Heart left ventricle (tissue), 16 donors: ENCODE data around the gene GLB1L. TPM values are rescaled to one million over a fixed set of nuclear protein-coding genes. Genes with fewer than 3 reads are reported as not detected.

Experiments used
- ATAC-seq, 4 donors: fragments of 200-7000 bp; cut with Tn5 transposase; one replicate each; pipeline ENCODE4 v1.9.1; 2020 to 2022; ENCODE audit warnings: moderate library complexity in 4 of 4, mild to moderate bottlenecking in 3 of 4, moderate number of reproducible peaks in 1 of 4
- DNase-seq, 5 donors: peaks; one replicate each; pipeline ENCODE4 v3.0.0-alpha.2; 2020
- H3K27ac ChIP-seq, 12 donors: fragments of 200-600 bp; sonication (generic) in 4 of 12; one replicate each; pipeline versions ENCODE4 v1.5.0 to v1.8.0; 2016 to 2022; ENCODE audit warnings: mild to moderate bottlenecking in 2 of 12
- H3K27me3 ChIP-seq, 9 donors: fragments of 200-600 bp; sonication (generic) in 2 of 9; one replicate each; pipeline versions ENCODE4 v1.5.1 to v1.8.0; 2016 to 2022; ENCODE audit warnings: mild to moderate bottlenecking in 3 of 9
- H3K36me3 ChIP-seq, 9 donors: fragments of 200-600 bp; sonication (generic) in 2 of 9; one replicate each; pipeline versions ENCODE4 v1.5.0 to v1.8.0; 2018 to 2022; ENCODE audit warnings: mild to moderate bottlenecking in 2 of 9
- H3K4me1 ChIP-seq, 12 donors: fragments of 200-600 bp; sonication (generic) in 4 of 12; one replicate each; pipeline versions ENCODE4 v1.5.0 to v1.8.0; 2016 to 2022; ENCODE audit warnings: mild to moderate bottlenecking in 3 of 12
- H3K4me3 ChIP-seq, 12 donors: fragments of 200-600 bp; sonication (generic) in 4 of 12; one replicate each; pipeline versions ENCODE4 v1.5.0 to v1.8.0; 2017 to 2022; ENCODE audit warnings: mild to moderate bottlenecking in 9 of 12, moderate library complexity in 4 of 12
- H3K9me3 ChIP-seq, 12 donors: fragments of 200-600 bp; sonication (generic) in 4 of 12; one replicate each; pipeline versions ENCODE4 v1.5.0 to v1.8.0; 2016 to 2022; ENCODE audit warnings: mild to moderate bottlenecking in 1 of 12
- POLR2A ChIP-seq, 2 donors: fragments of 450-650 bp; IDR thresholded peaks; one replicate each; pipeline ENCODE4 v1.6.1; 2017; ENCODE audit warnings: antibody characterized with exemption in 2 of 2, mild to moderate bottlenecking in 2 of 2, moderate library complexity in 2 of 2
- WGBS, 4 donors: extraction: QIAGEN DNeasy Blood & Tissue Kit in 2 of 4; methylation state at CpG; one replicate each; pipeline versions ENCODE4 v1.1.5 to v1.1.7; 2013 to 2018; 5-methylcytosine and 5-hydroxymethylcytosine counted together
- intact Hi-C, 10 donors: fragments of 100-400 bp; cut with DNase I; formaldehyde crosslinking; loops; one replicate each; pipeline versions ENCODE4 v1.11.1 to v1.14.2; 2022
- polyA plus RNA-seq, 2 donors: library from polyadenylated mRNA; stranded (reverse); fragments of 200-250 nt; gene quantifications; one replicate each; pipeline ENCODE4 v1.2.3, GENCODE V29; 2013
- total RNA-seq, 9 donors: library from RNA; depleted of rRNA in 2 of 9; stranded (reverse); fragments of >200 nt in 2 of 9; fragmentation: NEBNext Ultra II Directional in 3 of 9; extraction: Animal tissue kit (Norgen Biotek cat#: 25700) in 3 of 9; gene quantifications; one replicate each; pipeline versions ENCODE4 v1.1.0 to v1.2.4, GENCODE V29; 2016 to 2023
- TF ChIP-seq, protein P1 (sequence below), 12 donors: fragments of 200-600 bp; sonication (generic) in 4 of 12; IDR thresholded peaks; one replicate each; pipeline versions ENCODE4 v1.5.0 to v1.8.0; 2018 to 2022; ENCODE audit warnings: antibody characterized with exemption in 12 of 12, mild to moderate bottlenecking in 5 of 12
- donor health status: ischemic (EF 13 %, LVEDD 7.1; RV severe dilation, severe dysfunction).
- donor health status: healthy with polysubstance abuse.
- donor health status: DM: no; HTN: yes; CAD: no.
- donor health status: DM: no; HTN: no; CAD: no.
- donor health status: ischemic (EF 25% LVEDD 6.9; RV normal size, moderate dysfunction).
- donor health status: ischemic (EF 25% LVEDD 5.7; RV mildly dilated, moderate dysfunction).
- donor health status: healthy.
- donor health status: DM: yes; HTN: yes; CAD: no.
- donor health status: ischemic (EF 35%, LVEDD 5.7; RV mildly dilated, moderate dysfunction).
- donor health status: nonischemic (EF 11% LVEDD 7.7; RV severe dilation, severe dysfunction).
- donor health status: DM: yes; HTN: yes; CAD: no.
- donor health status: PGD.
- donor health status: ischemic (EF 29% LVEDD 5.4; RV normal size, mild dysfunction).
- donor health status: nonischemic (EF 23%, LVEDD 6.1; RV moderate dilation, normal function).

Gene GLB1L
- total and polyA plus RNA-seq, 11 donors: 1.3 to 7.9 (median 2.4) TPM

DNA sequence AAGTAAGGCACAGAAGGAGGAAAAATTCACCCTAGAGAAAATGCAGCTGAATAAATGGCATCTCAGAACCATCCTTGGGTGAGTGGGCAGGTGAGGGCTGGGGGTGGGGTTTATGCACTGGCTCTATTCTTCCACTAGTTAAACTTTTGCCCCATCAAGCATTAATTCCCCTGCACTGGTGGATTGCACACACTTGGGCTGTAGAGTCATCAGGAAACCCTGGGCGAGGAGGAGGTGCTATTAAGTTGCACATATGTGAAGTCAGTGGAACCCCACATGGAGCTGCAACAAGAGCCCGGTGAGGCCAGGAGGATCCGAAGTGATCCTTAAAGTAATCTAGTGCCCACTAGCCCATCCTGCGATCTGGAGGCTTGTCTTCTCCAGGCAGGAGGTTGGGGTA is 27.1 kb upstream of the GLB1L start:
- Histone ChIP-seq H3K36me3 (no peaks in the 10 kb centered on the region), H3K4me1 (peaks cover 0 to 21% (median 9%) of the 10 kb centered on the region in 12 donors), H3K27me3 (no peaks in the 10 kb centered on the region), H3K27ac (no peak overlapping the region), H3K4me3 (no peak overlapping the region), H3K9me3 (no peaks in the 10 kb centered on the region)
- DNase-seq: peak in 1 of 5 donors; percentile 3
- WGBS, 4 donors: 82 to 90% (median 86%) methylated on average over 4 of the region's 4 CpGs
- TF ChIP-seq, protein P1, sequence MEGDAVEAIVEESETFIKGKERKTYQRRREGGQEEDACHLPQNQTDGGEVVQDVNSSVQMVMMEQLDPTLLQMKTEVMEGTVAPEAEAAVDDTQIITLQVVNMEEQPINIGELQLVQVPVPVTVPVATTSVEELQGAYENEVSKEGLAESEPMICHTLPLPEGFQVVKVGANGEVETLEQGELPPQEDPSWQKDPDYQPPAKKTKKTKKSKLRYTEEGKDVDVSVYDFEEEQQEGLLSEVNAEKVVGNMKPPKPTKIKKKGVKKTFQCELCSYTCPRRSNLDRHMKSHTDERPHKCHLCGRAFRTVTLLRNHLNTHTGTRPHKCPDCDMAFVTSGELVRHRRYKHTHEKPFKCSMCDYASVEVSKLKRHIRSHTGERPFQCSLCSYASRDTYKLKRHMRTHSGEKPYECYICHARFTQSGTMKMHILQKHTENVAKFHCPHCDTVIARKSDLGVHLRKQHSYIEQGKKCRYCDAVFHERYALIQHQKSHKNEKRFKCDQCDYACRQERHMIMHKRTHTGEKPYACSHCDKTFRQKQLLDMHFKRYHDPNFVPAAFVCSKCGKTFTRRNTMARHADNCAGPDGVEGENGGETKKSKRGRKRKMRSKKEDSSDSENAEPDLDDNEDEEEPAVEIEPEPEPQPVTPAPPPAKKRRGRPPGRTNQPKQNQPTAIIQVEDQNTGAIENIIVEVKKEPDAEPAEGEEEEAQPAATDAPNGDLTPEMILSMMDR (IDR thresholded peaks at IDR 0.05): no peak
- TF ChIP-seq POLR2A (IDR thresholded peaks at IDR 0.05): no peak
- intact Hi-C loops: no loop called here
- ATAC-seq: no peak

DNA sequence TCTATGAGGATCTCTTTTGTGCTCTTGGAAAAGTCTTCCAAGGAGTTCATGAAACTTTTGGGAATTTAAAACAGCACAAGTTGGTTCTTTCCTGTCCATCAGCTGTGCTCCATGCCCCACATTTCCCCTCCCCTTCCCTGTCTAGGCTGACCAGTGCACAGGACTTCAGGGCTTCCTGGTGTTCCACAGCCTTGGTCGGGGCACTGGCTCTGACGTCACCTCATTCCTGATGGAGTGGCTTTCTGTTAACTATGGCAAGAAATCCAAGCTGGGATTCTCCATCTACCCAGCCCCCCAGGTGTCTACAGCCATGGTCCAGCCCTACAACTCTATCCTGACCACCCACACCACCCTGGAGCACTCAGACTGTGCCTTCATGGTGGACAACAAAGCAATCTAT is 25.8 kb upstream of the GLB1L start:
- Histone ChIP-seq H3K4me3 (no peak overlapping the region), H3K27ac (no peak overlapping the region), H3K4me1 (peaks cover 0 to 21% (median 9%) of the 10 kb centered on the region in 12 donors), H3K9me3 (no peaks in the 10 kb centered on the region), H3K27me3 (no peaks in the 10 kb centered on the region), H3K36me3 (no peaks in the 10 kb centered on the region)
- intact Hi-C loops: no loop called here
- WGBS, 4 donors: 70 to 77% (median 72%) methylated on average over 2 of the region's 2 CpGs
- TF ChIP-seq POLR2A (IDR thresholded peaks at IDR 0.05): no peak
- TF ChIP-seq, protein P1 (IDR thresholded peaks at IDR 0.05): no peak
- no peak for ATAC-seq
- peak in 1 of 5 donors; percentile 5 for DNase-seq

DNA sequence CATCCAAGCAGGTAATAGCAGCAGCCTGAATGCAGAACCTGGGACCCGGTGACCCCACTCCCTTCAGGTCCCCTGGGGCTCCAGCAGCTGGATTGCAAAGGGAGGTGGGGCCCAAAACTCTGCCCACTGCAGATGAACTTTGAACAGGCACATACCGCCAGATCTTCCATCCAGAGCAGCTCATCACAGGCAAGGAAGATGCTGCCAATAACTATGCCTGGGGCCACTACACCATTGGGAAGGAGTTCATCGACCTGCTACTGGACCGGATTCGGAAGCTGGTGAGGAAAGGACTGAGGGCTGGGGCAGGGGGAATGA is 24.8 kb upstream of the GLB1L start:
- peak overlapping the region in 1 of 12 donors; percentile 14 for H3K27ac ChIP-seq
- H3K9me3 ChIP-seq: no peaks in the 10 kb centered on the region
- no peak overlapping the region for H3K4me3 ChIP-seq
- ATAC-seq (no peak), DNase-seq (peak in 1 of 5 donors; percentile 4)
- WGBS, 4 donors: 72 to 94% (median 91%) methylated on average over 5 of the region's 5 CpGs
- TF ChIP-seq, protein P1 (IDR thresholded peaks at IDR 0.05): no peak
- TF ChIP-seq POLR2A (IDR thresholded peaks at IDR 0.05): no peak
- peaks cover 0 to 21% (median 9%) of the 10 kb centered on the region in 12 donors for H3K4me1 ChIP-seq
- no peaks in the 10 kb centered on the region for H3K27me3 ChIP-seq
- H3K36me3 ChIP-seq: no peaks in the 10 kb centered on the region
- intact Hi-C loops: no loop called here

DNA sequence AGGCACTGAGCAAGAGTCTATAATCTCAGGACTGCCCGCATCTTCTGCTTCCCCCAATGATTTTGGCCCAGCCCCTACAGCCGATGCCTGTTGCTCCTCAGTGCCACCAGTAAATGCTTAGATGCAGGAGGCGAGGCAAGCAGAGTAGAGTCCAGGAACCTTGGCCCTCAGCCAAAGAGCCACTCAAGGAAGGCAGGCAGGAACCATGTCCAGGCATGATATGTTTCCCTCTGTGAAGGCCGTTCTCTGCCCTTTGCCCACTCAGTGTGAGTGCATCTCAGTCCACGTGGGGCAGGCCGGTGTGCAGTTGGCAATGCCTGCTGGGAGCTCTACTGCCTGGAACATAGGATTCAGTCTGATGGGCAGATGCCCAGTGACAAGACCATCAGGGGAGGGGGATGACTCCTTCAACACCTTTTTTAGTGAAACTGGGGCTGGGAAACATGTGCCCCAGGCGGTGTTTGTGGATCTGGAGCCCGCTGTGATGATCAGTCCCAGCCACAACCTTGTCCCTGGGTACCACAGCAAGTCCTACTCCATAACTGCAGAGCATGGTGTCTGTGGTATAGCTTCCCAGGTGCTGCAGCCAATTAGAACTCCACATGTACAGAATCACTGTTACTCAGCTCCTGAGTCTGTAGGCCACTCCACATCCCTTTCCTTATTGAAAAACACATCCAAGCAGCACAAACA is 24.3 kb upstream of the GLB1L start:
- ATAC-seq: peak in 3 of 4 donors; percentile 44 to 72 (median 70)
- intact Hi-C loops: no loop called here
- H3K27ac ChIP-seq: peak overlapping the region in 4 of 12 donors; percentile 8 to 47 (median 26)

More for the DNA sequence above, 24.3 kb upstream of the GLB1L start:
- no peaks in the 10 kb centered on the region for H3K9me3 ChIP-seq
- DNase-seq: peak in 3 of 5 donors; percentile 55 to 69 (median 56)
- H3K36me3 ChIP-seq: no peaks in the 10 kb centered on the region
- no peak for TF ChIP-seq POLR2A (IDR thresholded peaks at IDR 0.05)
- TF ChIP-seq, protein P1 (IDR thresholded peaks at IDR 0.05): no peak
- no peaks in the 10 kb centered on the region for H3K27me3 ChIP-seq
- H3K4me3 ChIP-seq: no peak overlapping the region
- peaks cover 0 to 21% (median 7%) of the 10 kb centered on the region in 12 donors for H3K4me1 ChIP-seq
- 44 to 61% (median 48%) methylated on average over 6 to 8 of the region's 8 CpGs for WGBS, 4 donors
